ENCODE results near the gene HSPA12A. TPM values are rescaled to one million over a fixed set of nuclear protein-coding genes. Genes with fewer than 3 reads are reported as not detected.

HSPA12A gene
- total and polyA plus RNA-seq, 2 of the 13 experiments (the other 11 are each of a cell fraction or from before 2014, with no cell fraction given) = 6.4 to 13.6 TPM

GRCh38 chr10:116691635-116692034, 50.7 kb downstream of the HSPA12A start (continued):
- no peak for TF ChIP-seq ZBTB4 (CRISPR knock-in tag; IDR thresholded peaks at IDR 0.05; ENCODE audit: borderline replicate concordance)
- TF ChIP-seq ZNF709 (CRISPR knock-in tag; IDR thresholded peaks at IDR 0.05) = no peak
- TF ChIP-seq NR2F1 (CRISPR knock-in tag; IDR thresholded peaks at IDR 0.05) = no peak

GRCh38 chr10:116690356-116691322, 51.7 kb downstream of the HSPA12A start:
- no peak for DNase-seq (ENCODE audit: low spot score)
- TF ChIP-seq BATF2 (CRISPR knock-in tag; IDR thresholded peaks at IDR 0.05) (no peak), STAG1 (CRISPR knock-in tag; IDR thresholded peaks at IDR 0.05) (peak; percentile 55), SMC3 (IDR thresholded peaks at IDR 0.05; ENCODE audit: low read length) (peak; percentile 41), RAD21 (CRISPR knock-in tag; IDR thresholded peaks at IDR 0.05) (0 out of 2 replicates have a peak, but pooled peaks have one; percentile 41), CTCF (CRISPR knock-in tag; IDR thresholded peaks at IDR 0.05) (peak; percentile 40; the same call in 1 of the 2 replicates)

More at GRCh38 chr10:116690356-116691322, 51.7 kb downstream of the HSPA12A start:
- Histone ChIP-seq H4K20me1 (ENCODE audit: insufficient read depth, low read length) (no peaks in the 10 kb centered on the region), H3K4me3 (replicated peaks in 1 of 3; ENCODE audit: insufficient read depth in 1 of 3, low read depth in 2 of 3, low read length in 3 of 3) (no peak overlapping the region), H3K27me3 (ENCODE audit: control insufficient read depth in 1 of 2, insufficient read depth in 2 of 2, low read length in 2 of 2) (no peaks in the 10 kb centered on the region), H3K36me3 (replicated peaks in 1 of 2; ENCODE audit: control insufficient read depth in 1 of 2, insufficient read depth in 2 of 2, low read length in 2 of 2) (peaks cover 0 to 3% of the 10 kb centered on the region in 2 experiments; a peak in 1 of 5 replicates), H3K9ac (ENCODE audit: insufficient read depth, low read depth, low read length) (no peak overlapping the region), H3K79me2 (ENCODE audit: insufficient read depth, low read length) (no peaks in the 10 kb centered on the region), H3K9me3 (ENCODE audit: low read length) (no peaks in the 10 kb centered on the region), H3K4me2 (ENCODE audit: low read depth, low read length) (no peak overlapping the region), H2AFZ (ENCODE audit: low read length) (no peak overlapping the region), H3K4me1 (ENCODE audit: insufficient read depth, low read length) (peaks cover 23% of the 10 kb centered on the region), H3K27ac (ENCODE audit: extremely low read length, insufficient read depth, low read length) (no peak overlapping the region)
- ATAC-seq = peak; percentile 22; the same call in 1 of the 3 replicates
- CTCF ChIA-PET (ENCODE audit: low intra/inter-chr PET ratio, low total read pairs) = interaction anchor here (1.1 to 1.7 kb wide), 2 partner anchors 75 to 98 kb away, joined by 3 to 12 read pairs; no protein-coding TSS in a partner anchor
- in situ Hi-C loops (cut with HindIII; ENCODE audit: extremely low pct_ligation_motif_present, low pct_unique_long_range_greater_than_20kb) = no loop called here
- POLR2A ChIA-PET = no interaction called here
- intact Hi-C loops (cut with micrococcal nuclease; ENCODE audit: unreplicated experiment) = loop anchor here (5.0 kb wide), 1 partner anchor 52 kb away; the partner anchor contains the start of gene HSPA12A
- 85% methylated on average over 17 of the region's 17 CpGs for WGBS (ENCODE audit: low lambda C conversion rate)
- BruUV-seq (replicated peaks) = no TSS peak
- FAIRE-seq = no peak
